ENCODE data around the gene FRMD5.
"Not testable (repeated sequence)": the region's sequence is repeated elsewhere in the genome, so short reads cannot be mapped to it uniquely, and the experiment has no call there.

The FRMD5 gene

GRCh38 chr15:43876872-43877271, 318.2 kb downstream of the FRMD5 start:
- FAIRE-seq, result no peak
- DNase-seq (ENCODE audit: extremely low spot score, insufficient read length, low read depth), result no peak

DNA sequence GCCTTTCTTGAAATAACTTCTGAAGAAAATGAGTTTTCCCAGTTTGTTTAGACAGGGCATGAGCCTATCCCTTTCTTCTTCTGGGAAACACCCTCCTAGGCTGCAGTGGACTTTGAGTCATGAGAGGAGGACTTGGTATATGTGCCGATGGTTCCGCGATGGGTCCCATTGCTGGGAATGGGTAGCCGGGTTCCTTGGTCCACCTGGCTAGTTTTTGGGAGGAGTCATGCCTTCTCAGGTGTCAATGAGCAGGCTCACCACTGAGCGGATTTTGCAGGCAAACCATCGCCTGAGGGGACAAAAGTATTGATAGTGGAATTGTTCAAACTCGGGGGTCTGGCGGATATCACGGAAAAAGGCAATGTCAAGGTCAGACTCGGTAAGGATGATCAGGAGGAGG, 321.4 kb downstream of the FRMD5 start:
- DNase-seq (ENCODE audit: extremely low spot score, insufficient read length, low read depth) (no peak), FAIRE-seq (no peak)

- DNase-seq (ENCODE audit: extremely low spot score, insufficient read length, low read depth) (no peak), FAIRE-seq (no peak)
These were observed 322.6 kb downstream of the FRMD5 start for GRCh38 chr15:43872416-43873020.

GRCh38 chr15:43871835-43872234, 323.2 kb downstream of the FRMD5 start:
- no peak for DNase-seq (ENCODE audit: extremely low spot score, insufficient read length, low read depth)
- no peak for FAIRE-seq

- FAIRE-seq, result no peak
These were observed 326.7 kb downstream of the FRMD5 start for GRCh38 chr15:43868406-43868805.

GRCh38 chr15:43867096-43867495, 328.0 kb downstream of the FRMD5 start:
- FAIRE-seq (no peak), DNase-seq (ENCODE audit: extremely low spot score, insufficient read length, low read depth) (no peak)

More at GRCh38 chr15:43868406-43868805, 326.7 kb downstream of the FRMD5 start:
- DNase-seq (ENCODE audit: extremely low spot score, insufficient read length, low read depth), result no peak

DNA sequence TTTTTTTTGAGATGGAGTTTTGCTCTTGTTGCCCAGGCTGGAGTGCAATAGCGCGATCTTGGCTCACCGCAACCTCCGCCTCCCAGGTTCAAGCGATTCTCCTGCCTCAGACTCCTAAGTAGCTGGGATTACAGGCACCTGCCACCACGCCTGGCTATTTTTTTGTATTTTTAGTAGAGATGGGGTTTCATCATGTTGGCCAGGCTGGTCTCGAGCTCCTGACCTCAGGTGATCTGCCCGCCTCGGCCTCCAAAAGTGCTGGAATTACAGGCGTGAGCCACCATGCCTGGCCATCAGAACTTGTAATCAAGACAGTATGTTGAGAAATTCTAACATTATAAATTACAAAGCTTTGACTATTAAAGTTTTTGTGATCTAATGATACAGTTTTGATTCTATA, 328.4 kb downstream of the FRMD5 start:
- not testable (repeated sequence) for DNase-seq (ENCODE audit: extremely low spot score, insufficient read length, low read depth); FAIRE-seq

GRCh38 chr15:43859546-43859945, 335.5 kb downstream of the FRMD5 start:
- FAIRE-seq (no peak), DNase-seq (ENCODE audit: extremely low spot score, insufficient read length, low read depth) (no peak)

DNA sequence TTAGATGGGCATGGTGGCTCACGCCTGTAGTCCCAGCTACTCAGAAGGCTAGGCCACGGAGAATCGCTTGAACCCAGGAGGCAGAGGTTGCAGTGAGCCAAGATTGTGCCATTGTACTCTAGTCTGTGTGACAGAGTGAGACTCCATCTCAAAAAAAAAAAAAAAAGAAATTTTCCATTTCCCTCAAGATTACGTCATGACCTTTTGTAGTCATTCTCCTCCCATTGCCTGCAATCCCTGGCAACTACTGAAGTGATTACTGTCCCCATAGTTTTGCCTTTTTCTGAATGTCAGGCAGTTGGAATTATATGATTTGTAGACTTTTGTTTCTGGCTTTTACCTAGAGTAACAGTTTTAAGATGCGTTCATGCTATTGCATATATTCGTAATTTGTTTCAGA, 340.3 kb downstream of the FRMD5 start:
- FAIRE-seq (no peak), DNase-seq (ENCODE audit: extremely low spot score, insufficient read length, low read depth) (no peak)

DNA sequence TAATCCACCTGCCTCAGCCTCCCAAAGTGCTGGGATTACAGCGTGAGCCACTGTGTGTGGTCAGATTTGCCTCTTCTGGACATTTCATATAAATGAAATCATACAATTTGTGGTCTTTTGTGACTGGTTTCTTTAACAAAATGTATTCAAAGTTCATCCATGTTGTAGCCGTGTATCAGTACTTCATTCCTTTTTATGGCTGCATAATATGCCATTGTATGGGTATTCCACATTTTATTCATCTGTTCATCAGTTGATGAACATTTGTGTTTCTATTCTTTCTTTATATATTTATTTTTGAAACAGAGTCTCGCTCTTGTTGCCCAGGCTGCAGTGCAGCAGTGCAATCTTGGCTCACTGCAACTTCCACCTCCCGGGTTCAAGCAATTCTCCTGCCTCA, 342.5 kb downstream of the FRMD5 start:
- DNase-seq (ENCODE audit: extremely low spot score, insufficient read length, low read depth) (no peak), FAIRE-seq (no peak)

DNA sequence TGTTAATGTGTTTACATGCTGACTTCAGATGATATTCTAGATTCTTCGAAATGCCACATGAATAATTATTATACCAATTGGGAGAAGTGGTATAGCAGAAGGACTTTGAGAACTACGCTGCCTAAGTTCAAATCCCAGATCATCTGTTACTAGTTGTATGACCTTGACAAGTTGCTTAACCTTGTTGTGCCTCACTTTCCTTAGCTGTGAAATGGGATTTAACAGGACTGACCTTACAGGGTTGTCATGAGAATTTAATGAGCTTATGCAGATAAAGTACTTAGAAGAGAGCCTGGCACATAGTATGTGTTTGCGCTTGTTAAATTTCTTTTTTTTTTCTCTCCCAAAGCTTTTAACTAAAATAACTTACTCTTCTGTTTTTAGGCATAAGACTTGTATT, 343.8 kb downstream of the FRMD5 start:
- DNase-seq (ENCODE audit: extremely low spot score, insufficient read length, low read depth) (no peak), FAIRE-seq (no peak)

DNA sequence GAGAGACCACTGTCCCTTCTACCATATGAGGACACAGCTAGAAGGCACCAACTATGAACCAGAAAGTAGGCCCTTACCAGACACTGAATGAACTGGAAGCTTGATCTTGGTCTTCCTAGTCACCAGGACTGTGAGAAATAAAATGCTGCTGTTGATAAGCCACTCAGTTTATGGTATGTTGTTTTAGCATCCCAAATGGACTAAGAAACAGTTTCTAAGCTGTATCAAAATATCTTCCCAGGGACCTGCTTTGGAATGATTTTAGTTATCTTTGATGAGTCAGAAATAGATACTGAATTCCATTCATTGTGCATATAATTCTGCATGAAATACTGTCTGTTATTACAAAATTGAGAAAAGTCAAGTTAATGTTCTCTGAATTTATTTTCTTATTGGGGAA, 349.6 kb downstream of the FRMD5 start:
- FAIRE-seq (no peak), DNase-seq (ENCODE audit: extremely low spot score, insufficient read length, low read depth) (no peak)

DNA sequence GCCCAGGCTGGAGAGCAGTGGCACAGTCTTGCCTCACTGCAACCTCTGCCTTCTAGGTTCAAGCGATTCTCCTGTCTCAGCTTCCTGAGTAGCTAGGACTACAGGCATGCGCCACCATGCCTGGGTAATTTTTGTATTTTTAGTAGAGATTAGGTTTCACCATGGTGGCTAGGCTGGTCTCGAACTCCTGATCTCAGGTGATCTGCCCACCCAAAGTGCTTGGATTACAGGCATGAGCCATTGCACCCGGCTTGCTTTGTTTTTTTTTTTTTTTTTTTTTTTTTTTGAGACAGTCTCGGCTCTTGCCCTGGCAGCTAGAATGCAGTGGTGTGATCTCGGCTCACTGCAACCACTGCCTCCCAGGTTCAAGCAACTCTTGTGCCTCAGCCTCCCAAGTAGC, 362.6 kb downstream of the FRMD5 start:
- not testable (repeated sequence) for FAIRE-seq; DNase-seq (ENCODE audit: extremely low spot score, insufficient read length, low read depth)

DNA sequence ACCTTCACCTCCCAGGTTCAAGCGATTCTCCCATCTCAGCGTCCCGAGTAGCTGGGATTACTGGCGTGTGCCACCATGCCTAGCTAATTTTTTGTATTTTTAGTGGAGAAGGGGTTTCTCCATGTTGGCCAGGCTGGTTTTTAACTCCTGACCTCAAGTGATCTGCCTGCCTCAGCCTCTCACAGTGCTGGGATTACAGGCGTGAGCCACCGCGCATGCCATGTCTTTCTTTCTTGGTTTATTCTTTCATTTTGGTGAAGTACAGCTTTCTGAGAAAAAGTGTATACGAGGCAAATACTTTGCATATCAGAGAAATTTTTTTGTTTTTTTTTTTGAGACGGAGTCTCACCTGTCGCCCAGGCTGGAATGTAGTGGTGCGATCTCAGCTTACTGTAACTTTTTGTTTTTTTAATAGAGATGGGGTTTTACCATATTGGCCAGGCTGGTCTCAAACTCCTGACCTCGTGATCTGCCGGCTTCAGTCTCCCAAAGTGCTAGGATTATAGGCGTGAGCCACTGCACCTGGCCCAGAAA, 363.5 kb downstream of the FRMD5 start:
- FAIRE-seq; DNase-seq (ENCODE audit: extremely low spot score, insufficient read length, low read depth): not testable (repeated sequence)

DNA sequence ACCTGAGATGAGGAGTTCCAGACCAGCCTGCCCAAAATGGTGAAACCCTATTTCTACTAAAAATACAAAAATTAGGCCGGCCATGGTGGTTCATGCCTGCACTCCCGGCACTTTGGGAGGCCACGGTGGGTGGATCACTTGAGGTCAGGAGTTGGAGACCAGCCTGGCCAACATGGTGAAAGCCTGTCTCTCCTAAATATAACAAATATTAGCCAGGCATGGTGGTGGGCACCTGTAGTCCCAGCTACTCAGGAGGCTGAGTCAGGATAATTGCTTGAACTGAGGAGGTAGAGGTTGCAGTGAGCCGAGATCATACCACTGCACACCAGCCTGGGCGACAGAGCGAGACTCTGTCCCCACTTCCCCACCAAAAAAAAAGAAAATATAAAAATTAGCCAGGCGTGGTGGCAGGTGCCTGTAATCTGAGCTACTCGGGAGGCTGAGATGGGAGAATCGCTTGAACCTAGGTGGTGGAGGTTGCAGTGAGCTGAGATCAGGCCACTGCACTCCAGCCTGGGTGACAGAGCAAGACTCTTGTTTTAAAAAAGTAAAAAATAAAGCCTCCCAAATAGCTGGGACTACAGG, 364.3 kb downstream of the FRMD5 start:
- not testable (repeated sequence) for DNase-seq (ENCODE audit: extremely low spot score, insufficient read length, low read depth); FAIRE-seq

GRCh38 chr15:43829951-43830540, 365.0 kb downstream of the FRMD5 start:
- not testable (repeated sequence) for FAIRE-seq; DNase-seq (ENCODE audit: extremely low spot score, insufficient read length, low read depth)

- FAIRE-seq (no peak), DNase-seq (ENCODE audit: extremely low spot score, insufficient read length, low read depth) (no peak)
These were observed 366.9 kb downstream of the FRMD5 start for GRCh38 chr15:43828061-43828657.

DNA sequence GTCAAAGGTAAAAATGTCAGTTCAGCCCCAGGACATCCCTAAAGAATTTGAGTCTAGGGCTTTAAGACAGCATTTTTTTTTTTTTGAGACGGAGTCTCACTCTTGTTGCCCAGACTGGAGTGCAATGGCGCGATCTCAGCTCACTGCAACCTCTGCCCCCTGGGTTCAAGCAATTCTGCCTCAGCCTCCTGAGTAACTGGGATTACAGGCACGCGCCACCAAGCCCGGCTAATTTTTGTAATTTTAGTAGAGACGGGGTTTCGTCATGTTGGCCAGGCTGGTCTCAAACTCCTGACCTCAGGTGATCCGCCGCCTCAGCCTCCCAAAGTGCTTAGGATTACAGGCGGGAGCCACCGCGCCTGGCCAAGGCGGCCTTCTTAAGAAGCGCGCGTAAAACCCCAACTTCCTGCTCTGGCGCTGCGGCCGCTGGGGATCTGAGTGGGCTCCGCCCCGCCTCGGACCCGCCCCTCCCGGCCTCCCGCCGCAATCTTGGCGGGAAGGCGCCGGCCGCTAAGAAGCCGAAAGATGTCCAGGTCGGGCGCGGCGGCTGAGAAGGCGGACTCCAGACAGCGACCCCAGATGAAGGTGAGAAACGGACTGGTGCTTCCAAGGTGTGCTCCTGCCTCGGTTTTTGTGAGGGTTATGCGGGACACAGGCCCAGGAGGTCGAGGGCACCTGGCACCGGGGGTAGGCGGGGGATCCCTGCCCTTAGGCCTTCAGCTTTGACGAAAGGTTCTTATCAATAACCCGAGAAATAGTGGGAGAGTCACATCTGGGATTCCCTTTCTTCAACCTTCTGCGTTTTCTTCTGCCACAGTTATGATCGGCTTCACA, 368.3 kb downstream of the FRMD5 start, which contains the start of gene WDR76:
Gene WDR76 (plus strand): TSS at position 495 of the 834 bp plus-strand sequence. CDS start 31 bp downstream, at position 526.
- peak; percentile 69 for FAIRE-seq
- DNase-seq (ENCODE audit: extremely low spot score, insufficient read length, low read depth), result peak; percentile 71

- DNase-seq (ENCODE audit: extremely low spot score, insufficient read length, low read depth) (no peak), FAIRE-seq (no peak)
These were observed 369.0 kb downstream of the FRMD5 start for GRCh38 chr15:43826029-43826507.

DNA sequence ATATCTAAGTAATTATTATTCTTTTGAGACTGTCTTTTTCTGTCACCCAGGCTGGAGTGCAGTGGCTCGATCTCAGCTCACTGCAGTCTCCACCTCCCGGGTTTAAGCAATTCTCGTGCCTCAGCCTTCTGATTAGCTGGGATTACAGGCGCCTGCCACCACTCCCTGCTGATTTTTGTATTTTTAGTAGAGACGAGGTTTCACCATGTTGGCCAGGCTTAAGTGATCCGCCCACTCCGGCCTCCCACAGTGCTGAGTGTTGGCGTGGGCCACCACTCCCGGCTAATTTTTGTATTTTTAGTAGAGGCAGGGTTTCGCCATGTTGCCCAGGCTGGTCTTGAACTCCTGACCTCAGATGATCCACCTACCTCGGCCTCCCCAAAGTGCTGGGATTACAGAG, 369.8 kb downstream of the FRMD5 start:
- FAIRE-seq; DNase-seq (ENCODE audit: extremely low spot score, insufficient read length, low read depth): not testable (repeated sequence)
